Measurements from ENCODE around the gene ZNF407.

- TF ChIP-seq CTCF (IDR thresholded peaks at IDR 0.05; ENCODE audit: insufficient read depth, low read length, poor library complexity, severe bottlenecking) (no peak), EZH2phosphoT487 (conservative IDR thresholded peaks at IDR 0.05; ENCODE audit: low read length) (no peak)
Measured at GRCh38 chr18:74901362-74902146, 303.9 kb downstream of the ZNF407 start.
